GM19351 (cell line): ENCODE measurements around the gene PNKP.
A peak's percentile ranks its signal among the peaks of the same experiment; 100 is the strongest.

Source experiments
- ATAC-seq: cut with Tn5 transposase; IDR thresholded peaks from one replicate; pipeline ENCODE4 v1.9.1; 2021; ENCODE audit warnings: mild to moderate bottlenecking, moderate library complexity; ENCODE audit not compliant: unreplicated experiment

The PNKP gene

GRCh38 chr19:49860336-49861102 lies 6.9 kb downstream of the PNKP start:
- ATAC-seq: no peak

- no peak for ATAC-seq
Measured at GRCh38 chr19:49859682-49860335, 7.6 kb downstream of the PNKP start.

- no peak for ATAC-seq
Measured at GRCh38 chr19:49858088-49858985, 9.0 kb downstream of the PNKP start.

GRCh38 chr19:49857838-49858087 lies 9.6 kb downstream of the PNKP start:
- ATAC-seq: no peak

GRCh38 chr19:49857061-49857837 lies 10.1 kb downstream of the PNKP start:
- ATAC-seq: no peak

- ATAC-seq: no peak
Measured at GRCh38 chr19:49856574-49857021, 10.8 kb downstream of the PNKP start.

GRCh38 chr19:49855676-49856573 lies 11.5 kb downstream of the PNKP start:
- no peak for ATAC-seq

- ATAC-seq: no peak
Measured at GRCh38 chr19:49855277-49855675, 12.1 kb downstream of the PNKP start.

- no peak for ATAC-seq
Measured at GRCh38 chr19:49854378-49855263, 12.8 kb downstream of the PNKP start.

- no peak for ATAC-seq
Measured at GRCh38 chr19:49853852-49854377, 13.5 kb downstream of the PNKP start.

- ATAC-seq: no peak
Measured at GRCh38 chr19:49852631-49853126, 14.7 kb downstream of the PNKP start.

- no peak for ATAC-seq
Measured at GRCh38 chr19:49851456-49852259, 15.7 kb downstream of the PNKP start.

- ATAC-seq: peak; percentile 76
Measured at GRCh38 chr19:49850487-49851342, 16.7 kb downstream of the PNKP start, which contains the start of gene PTOV1. Gene PTOV1, plus strand, starts transcription at chr19:49851159.

- no peak for ATAC-seq
Measured at GRCh38 chr19:49850221-49850486, 17.2 kb downstream of the PNKP start.

GRCh38 chr19:49849433-49850220 lies 17.7 kb downstream of the PNKP start:
- no peak for ATAC-seq

- no peak for ATAC-seq
Measured at GRCh38 chr19:49848938-49849337, 18.4 kb downstream of the PNKP start.
